ENCODE measurements around the gene FAM9C. TPM values are rescaled to one million over a fixed set of nuclear protein-coding genes. Genes with fewer than 3 reads are reported as not detected.

The FAM9C gene
- polyA plus RNA-seq, 1 donor: 0.28 TPM

Other genes starting within 250 kb of the FAM9C start
- 1.9 TPM for gene TLR7, start 177.5 kb downstream of the FAM9C start, polyA plus RNA-seq (ENCODE audit: insufficient read length)
- 0.61 TPM for gene TLR8, start 138.0 kb downstream of the FAM9C start, polyA plus RNA-seq (ENCODE audit: insufficient read length)
- 918 TPM for gene TMSB4X, start 69.5 kb downstream of the FAM9C start, polyA plus RNA-seq (ENCODE audit: insufficient read length)